LNCaP clone FGC (cell line): ENCODE results near the gene CACNG7.

Experiments used
- DNase-seq: peaks from one replicate; pipeline ENCODE4 v3.0.0-alpha.2; 2011; ENCODE audit warnings: low read depth
- H3K4me3 ChIP-seq: 2 replicates; pipeline ENCODE4 v1.5.1; 2011; ENCODE audit warnings: mild to moderate bottlenecking, low read depth, low read length, control low read depth
- TF ChIP-seq, protein P1 (sequence below): IDR thresholded peaks from 2 replicates; pipeline ENCODE4 v1.5.1; 2012; ENCODE audit warnings: mild to moderate bottlenecking; ENCODE audit not compliant: control insufficient read depth, insufficient read depth; ENCODE audit errors: extremely low read depth

The CACNG7 gene

DNA sequence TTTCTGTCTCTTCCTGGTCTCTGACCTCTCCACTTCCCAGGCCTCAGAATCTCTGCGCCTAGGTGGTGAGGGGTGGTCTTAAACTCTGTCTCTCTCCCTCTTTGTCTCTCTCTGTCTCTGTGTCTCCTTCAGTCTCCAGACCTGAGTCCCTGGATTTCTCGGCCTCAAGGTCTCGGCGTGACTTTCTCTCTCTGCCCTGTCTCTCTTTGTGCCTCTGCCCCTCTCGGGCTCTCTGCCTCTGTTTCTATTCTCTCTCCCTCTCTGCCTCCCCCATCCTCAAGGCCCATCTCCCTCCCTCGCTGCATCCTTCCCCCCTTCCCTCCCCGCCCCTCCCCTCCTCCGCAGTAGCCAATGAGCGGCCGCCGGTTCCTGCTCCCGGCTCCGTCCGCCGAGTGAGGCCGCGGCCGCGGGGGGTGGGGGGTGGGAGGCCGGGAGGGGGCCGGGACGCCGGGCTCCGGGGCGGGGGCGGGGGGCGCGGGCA, at the start of gene CACNG7:
Gene CACNG7 (plus strand): TSS at position 344 of the 481 bp plus-strand sequence. CDS start 3,554 bp downstream, outside the sequence.
- no peak within 1 kb of the TSS for H3K4me3 ChIP-seq
- TF ChIP-seq, protein P1, sequence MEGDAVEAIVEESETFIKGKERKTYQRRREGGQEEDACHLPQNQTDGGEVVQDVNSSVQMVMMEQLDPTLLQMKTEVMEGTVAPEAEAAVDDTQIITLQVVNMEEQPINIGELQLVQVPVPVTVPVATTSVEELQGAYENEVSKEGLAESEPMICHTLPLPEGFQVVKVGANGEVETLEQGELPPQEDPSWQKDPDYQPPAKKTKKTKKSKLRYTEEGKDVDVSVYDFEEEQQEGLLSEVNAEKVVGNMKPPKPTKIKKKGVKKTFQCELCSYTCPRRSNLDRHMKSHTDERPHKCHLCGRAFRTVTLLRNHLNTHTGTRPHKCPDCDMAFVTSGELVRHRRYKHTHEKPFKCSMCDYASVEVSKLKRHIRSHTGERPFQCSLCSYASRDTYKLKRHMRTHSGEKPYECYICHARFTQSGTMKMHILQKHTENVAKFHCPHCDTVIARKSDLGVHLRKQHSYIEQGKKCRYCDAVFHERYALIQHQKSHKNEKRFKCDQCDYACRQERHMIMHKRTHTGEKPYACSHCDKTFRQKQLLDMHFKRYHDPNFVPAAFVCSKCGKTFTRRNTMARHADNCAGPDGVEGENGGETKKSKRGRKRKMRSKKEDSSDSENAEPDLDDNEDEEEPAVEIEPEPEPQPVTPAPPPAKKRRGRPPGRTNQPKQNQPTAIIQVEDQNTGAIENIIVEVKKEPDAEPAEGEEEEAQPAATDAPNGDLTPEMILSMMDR, result no peak
- DNase-seq, result no peak

- TF ChIP-seq, protein P1, result no peak
- DNase-seq, result peak; percentile 80
- no peak overlapping the region for H3K4me3 ChIP-seq
Observed at GRCh38 chr19:53864308-53864836, 44.7 kb upstream of the CACNG7 start.

DNA sequence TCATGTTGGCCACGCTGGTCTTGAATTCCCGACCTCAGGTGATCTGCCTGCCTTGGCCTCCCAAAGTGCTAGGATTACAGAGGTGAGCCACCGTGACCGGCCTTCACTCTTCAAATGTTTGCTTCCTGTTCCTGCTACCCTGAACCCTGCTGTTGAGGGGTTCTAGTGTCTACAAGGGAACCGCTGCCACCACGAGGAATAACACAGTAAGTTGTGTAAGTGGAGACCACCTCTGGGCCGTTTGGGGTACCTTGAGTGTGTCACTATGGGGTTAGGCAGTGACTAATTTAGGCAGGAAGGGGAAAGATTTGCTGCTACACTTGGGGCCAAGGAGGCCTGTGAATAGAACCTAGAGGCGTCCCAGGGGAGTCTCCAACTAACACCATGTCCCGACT, 43.6 kb upstream of the CACNG7 start:
- no peak for DNase-seq
- TF ChIP-seq, protein P1, result no peak
- no peak overlapping the region for H3K4me3 ChIP-seq

- TF ChIP-seq, protein P1, result no peak
- H3K4me3 ChIP-seq, result no peak overlapping the region
- DNase-seq, result no peak
Observed at GRCh38 chr19:53865918-53866864, 42.9 kb upstream of the CACNG7 start.

- H3K4me3 ChIP-seq, result no peak overlapping the region
- no peak for DNase-seq
- TF ChIP-seq, protein P1, result no peak
Observed at GRCh38 chr19:53866865-53867224, 42.2 kb upstream of the CACNG7 start.

DNA sequence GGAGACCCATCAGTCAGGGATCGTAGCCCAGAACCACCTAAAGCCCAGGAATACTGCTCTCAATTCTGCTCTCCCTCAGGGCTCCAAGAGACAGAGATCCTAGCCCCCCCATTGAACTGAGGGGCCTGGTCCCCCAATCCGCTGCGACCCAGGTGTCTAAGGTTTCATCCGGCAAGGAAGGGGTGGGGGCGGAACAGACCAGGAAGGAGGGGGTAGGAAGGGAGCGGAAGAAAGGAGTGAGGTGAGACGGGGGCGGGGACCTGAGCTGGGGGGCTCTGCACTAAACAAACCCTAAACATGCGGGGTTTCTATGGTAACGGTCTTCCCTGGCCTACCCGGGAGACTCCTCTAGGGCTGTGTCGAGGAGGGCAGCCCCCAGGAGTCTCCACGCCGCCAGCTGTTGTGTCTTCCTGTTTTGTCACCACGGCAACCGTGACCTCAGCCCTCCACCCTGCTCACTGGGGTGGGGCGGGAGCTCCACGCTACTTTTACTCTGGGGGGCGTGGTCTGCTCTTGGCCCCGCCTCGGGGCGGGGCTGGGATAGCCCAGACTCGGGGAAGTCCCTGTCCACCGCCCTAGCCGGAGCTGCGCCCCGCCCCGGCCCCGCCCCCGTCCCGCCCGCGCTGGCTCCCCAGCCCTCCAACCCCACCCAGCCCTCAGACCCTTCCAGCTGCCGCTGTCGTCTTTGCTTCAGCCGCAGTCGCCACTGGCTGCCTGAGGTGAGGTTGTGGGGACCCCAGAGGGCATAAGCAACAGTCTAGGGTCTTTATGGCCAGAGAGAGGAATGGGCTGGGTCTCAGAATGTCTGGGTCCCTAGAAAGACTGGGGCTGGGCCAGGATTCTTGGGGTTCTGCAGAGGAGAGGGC, 41.6 kb upstream of the CACNG7 start, which contains the start of gene MYADM:
Gene MYADM (plus strand): TSS at position 659 of the 866 bp plus-strand sequence. CDS start 5,647 bp downstream, outside the sequence.
- TF ChIP-seq, protein P1, result no peak
- peak; percentile 48 for DNase-seq
- peak within 1 kb of the TSS; percentile 74 for H3K4me3 ChIP-seq
